GM21576 (cell line): ENCODE data around the gene GANC.

ENCODE experiments used
- ATAC-seq: cut with Tn5 transposase; IDR thresholded peaks from one replicate; pipeline ENCODE4 v1.9.1; 2021; ENCODE audit warnings: mild to moderate bottlenecking, moderate library complexity; ENCODE audit not compliant: unreplicated experiment

GANC gene

DNA sequence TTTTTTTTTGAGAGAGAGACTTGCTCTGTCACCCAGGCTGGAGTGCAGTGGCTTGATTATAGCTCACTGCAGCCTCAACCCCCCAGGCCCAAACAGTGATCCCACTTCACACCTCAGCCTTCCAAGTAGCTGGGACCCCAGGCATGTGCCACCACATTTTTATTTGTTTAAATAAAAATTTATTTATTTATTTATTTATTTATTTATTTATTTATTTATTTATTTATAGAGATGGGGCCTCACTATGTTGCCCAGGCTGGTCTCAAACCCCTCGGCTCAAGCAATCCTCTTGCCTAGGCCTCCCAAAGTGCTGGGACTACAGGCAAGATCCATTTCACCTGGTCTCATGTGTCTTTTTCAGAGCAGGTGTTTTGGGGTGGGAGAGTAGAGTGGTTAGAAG lies 101.8 kb downstream of the GANC start:
- no peak for ATAC-seq

DNA sequence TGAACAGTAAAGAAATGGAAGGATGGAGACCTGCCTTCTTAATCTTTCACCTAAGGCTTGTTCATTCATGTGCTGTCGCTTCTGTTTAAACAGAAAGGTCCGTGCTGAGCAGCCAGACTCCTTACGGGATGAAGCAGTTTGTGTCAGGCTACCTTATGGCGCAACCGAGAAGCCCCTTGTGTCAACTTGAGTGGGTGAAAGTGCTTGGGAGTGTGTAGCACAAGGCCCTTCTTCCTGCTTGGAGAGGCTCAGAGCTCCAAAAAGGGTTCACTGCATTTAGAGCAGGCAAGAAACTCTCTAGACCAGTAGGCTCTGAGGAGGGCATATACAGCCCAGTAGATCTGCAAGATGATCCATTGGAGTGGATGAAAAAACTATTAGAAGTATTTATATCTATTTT lies 102.3 kb downstream of the GANC start:
- ATAC-seq, result no peak

GRCh38 chr15:42375941-42376340 lies 102.9 kb downstream of the GANC start:
- ATAC-seq, result no peak

DNA sequence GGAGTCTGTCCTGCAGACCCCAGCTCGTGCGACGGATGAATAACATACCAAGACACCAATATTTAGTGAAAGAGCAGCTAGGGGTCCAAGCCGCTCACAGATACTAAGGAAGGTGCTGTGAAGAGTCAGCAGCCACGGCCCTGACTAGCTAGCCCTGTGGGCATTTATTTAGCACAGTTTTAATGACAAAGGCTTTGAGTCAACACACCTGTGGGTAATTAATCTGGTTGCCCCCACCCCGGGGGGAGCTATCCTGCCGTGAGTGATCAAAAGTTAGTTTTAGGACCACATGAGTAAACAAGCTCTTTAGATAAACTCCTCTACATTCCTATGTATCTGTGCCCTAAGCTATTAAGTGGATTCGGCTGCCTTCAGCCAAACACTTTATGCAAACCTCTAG lies 105.0 kb downstream of the GANC start:
- ATAC-seq, result no peak

DNA sequence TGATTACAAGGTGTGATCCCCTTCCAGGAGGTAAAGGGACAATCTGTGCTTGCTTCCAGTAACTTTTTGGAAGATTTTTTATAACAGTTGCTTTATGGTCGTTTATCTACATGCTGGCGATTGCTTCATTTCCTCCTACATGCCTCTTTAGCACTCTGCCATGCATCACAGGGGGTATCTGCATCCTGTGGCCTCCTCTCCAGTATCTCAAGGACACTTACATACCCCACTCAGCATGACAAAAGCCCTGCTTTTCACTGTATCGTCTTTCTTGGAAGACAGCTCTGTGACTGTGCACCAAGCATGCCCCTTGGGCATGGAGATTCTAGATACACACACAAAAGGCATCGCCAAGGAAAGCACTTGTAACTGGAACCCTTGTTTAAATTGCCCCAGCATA lies 111.6 kb downstream of the GANC start:
- no peak for ATAC-seq

- ATAC-seq, result no peak
Measured at GRCh38 chr15:42385206-42385979, 112.4 kb downstream of the GANC start.

GRCh38 chr15:42385980-42386700 lies 113.1 kb downstream of the GANC start:
- ATAC-seq, result no peak

DNA sequence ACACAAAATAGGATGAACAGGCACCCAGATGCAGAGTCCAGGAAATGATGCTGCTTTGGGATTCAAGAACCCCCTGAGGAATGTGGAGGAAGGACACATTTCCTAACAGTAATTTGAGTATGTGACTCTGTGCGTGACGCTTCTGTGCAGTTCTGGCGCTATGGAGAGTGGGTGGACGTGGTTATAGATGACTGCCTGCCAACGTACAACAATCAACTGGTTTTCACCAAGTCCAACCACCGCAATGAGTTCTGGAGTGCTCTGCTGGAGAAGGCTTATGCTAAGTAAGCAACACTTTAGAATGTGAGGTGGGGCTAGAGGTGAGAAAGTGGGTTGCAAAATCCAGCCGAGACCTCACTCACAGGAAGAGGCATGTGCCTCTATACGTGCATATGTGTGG lies 114.6 kb downstream of the GANC start:
- no peak for ATAC-seq

DNA sequence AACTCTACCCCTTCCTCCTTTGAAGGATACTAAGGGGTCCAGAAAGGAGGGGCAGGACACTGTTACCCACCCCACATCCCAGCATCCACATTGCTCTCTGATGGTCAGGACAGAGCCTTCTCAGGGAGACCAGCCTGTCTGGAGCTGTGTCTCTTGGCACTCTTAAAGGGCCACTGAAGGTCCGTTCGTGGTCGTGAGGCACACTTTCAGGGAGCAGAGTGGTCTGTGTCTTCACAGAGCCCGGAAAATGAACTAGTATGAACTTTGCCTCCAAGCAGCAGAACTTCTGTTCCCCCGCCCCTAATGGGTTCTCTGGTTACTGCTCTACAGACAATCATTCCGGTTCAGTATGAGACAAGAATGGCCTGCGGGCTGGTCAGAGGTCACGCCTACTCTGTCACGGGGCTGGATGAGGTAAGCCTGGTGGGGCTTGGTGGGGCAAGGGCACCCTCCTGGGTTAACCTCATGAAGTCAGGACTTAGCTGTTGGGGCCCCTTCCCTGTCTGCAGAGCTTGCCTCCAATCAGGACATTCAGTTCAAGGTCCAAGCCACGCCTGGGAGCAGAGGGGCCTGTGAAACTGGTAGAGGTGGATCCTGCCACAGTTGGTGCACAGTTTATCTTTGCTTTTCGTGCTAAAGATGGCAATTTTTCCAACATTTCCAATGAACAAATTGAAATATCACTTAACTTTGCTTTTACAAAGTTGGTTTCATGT lies 119.5 kb downstream of the GANC start:
- no peak for ATAC-seq

DNA sequence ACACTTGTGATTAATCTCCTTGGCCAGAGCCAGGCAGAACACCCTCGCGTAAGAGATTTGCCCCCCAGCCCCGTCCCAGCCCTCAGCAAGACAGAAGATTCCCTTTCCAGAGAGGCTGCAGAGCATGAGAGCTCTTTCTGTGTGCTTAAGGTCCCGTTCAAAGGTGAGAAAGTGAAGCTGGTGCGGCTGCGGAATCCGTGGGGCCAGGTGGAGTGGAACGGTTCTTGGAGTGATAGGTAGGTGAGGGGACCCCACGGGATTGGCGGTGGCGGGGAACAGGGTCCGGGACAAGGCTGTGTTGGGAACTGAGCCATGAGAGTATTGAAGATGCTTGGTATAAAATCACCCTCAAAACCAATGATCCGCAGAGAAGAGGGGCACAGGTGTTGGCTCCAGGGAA lies 121.1 kb downstream of the GANC start:
- ATAC-seq, result no peak

DNA sequence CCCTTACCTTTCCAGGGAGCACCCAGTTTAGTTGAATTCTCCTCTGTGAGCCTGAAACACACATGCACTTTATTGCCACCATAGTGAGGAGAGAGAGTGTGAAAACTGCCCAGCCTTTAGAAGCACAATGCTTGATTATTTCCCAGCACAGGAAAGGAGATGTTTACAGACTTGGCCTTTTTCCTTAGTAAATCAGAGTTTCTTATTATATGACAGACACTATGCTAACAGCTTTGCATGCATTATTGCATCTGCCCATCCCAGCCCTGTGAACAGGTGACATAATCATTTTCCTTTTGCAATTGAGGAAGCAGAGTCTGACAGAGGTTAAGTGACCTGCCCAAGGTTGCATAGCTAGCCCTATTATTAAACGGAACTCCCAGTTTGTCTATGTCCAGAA lies 122.8 kb downstream of the GANC start:
- no peak for ATAC-seq

GRCh38 chr15:42401544-42402454 lies 128.8 kb downstream of the GANC start:
- ATAC-seq, result no peak

- no peak for ATAC-seq
Measured at GRCh38 chr15:42402455-42403205, 129.6 kb downstream of the GANC start.

- no peak for ATAC-seq
Measured at GRCh38 chr15:42403389-42403788, 130.4 kb downstream of the GANC start.

DNA sequence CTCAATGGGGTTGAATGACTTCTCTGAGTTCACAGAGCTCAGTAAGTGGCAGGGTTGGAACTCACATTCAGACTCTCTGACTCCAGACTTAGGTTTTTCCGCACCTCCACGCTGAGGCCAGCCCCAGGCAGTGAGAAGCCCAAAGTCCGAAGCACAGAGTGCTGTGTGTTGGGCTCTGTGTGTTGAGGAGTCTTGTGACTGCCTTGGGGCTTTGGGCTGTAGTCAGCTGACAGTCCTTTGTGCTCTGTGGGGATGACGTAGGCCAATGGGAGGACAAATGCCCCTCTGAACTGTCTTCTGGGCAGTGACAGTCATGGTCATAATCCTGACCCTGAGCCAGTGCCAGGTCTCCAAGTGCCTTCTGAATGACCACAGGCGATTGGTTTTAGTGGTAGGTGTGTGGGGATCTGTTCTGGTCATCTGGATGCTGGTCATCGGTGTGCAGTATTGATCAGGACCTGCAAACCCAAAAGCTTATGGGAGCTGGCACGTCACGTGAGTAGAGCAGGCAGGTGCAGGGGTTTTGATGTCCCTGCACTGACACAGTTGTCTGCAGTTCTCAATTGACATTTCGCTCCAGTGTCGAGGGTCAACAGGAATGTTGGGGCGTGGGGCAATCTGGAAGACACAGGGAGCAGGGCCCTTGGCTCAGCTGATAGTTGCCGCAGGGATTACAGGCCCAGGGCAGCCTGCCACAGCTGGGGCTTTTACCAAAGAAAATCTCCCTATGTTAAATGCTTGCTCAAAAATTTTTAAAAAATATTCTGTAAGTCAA lies 131.6 kb downstream of the GANC start:
- ATAC-seq, result no peak

DNA sequence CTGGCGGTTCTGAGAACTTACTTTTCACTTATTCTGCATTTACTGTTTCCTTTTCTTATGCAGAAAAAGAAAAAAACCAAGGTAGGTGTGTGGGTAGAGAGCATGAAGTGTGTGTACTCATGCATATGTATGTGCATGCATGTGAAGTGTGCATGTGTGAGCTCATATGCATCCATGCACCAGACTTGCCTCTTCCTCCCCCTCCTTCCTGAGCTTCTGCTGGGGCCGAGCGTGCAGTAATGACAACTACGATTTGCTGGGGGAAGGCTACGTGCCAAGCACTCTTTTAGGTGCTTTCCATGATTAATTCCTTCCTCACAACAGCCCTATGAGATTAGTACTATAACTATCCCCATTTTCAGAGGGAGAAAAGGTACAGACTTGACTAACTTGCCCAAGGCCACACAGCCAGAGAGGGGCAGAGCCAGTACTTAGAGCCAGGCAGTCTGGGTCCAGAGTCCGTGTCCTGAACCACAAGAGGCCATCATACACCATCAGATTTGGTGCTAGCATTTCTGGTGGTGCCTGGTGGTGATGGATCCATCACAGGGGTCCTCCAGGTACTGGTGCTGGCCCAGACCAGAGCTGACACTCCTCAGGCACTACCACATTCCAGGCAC lies 133.0 kb downstream of the GANC start:
- no peak for ATAC-seq
